Naive thymus-derived CD4-positive, alpha-beta T cell (primary cell): ENCODE measurements around the gene ERFL. TPM values are rescaled to one million over a fixed set of nuclear protein-coding genes. Genes with fewer than 3 reads are reported as not detected.

Experiments used
- ATAC-seq: fragments of 150-1000 bp; cut with Tn5 transposase; 2 replicates; pipeline ENCODE4 v1.10.0; 2021; ENCODE audit warnings: mild to moderate bottlenecking, moderate library complexity
- CTCF ChIA-PET: fragments of 350-600 bp; sonication (Branson Sonifier 250); formaldehyde crosslinking; loops from one replicate; lab custom pipeline; 2021; ENCODE audit warnings: antibody characterized with exemption; lab: Charles Lee
- POLR2A ChIA-PET: fragments of 350-600 bp; sonication (Branson Sonifier 250); formaldehyde crosslinking; loops from one replicate; lab custom pipeline; 2021; ENCODE audit warnings: antibody characterized with exemption, inconsistent platforms; lab: Charles Lee
- DNase-seq, 9 donors: peaks; one replicate each; pipeline versions ENCODE4 v3.0.0 to v3.0.0-alpha.2; 2020 to 2022; ENCODE audit warnings: mixed read lengths in 1 of 9
- H3K27ac ChIP-seq: one replicate; pipeline ENCODE4 v1.7.0; 2013; ENCODE audit warnings: mild to moderate bottlenecking, low read depth, low read length, moderate library complexity
- H3K27me3 ChIP-seq, 2 donors: one replicate each; pipeline ENCODE4 v1.7.0; 2013; ENCODE audit warnings: low read length in 2 of 2, mild to moderate bottlenecking in 2 of 2, moderate library complexity in 2 of 2; ENCODE audit not compliant: control insufficient read depth in 2 of 2, insufficient read depth in 2 of 2
- H3K36me3 ChIP-seq, 3 experiments: 1 replicate in 2 of 3; 2 replicates in 1 of 3; pipeline ENCODE4 v1.7.0; 2013; ENCODE audit warnings: low read length in 3 of 3, mild to moderate bottlenecking in 3 of 3, moderate library complexity in 1 of 3; ENCODE audit not compliant: insufficient read depth in 3 of 3, control insufficient read depth in 2 of 3
- H3K4me1 ChIP-seq, 2 donors: one replicate each; pipeline ENCODE4 v1.7.0; 2013; ENCODE audit warnings: low read length in 2 of 2, mild to moderate bottlenecking in 2 of 2, moderate library complexity in 1 of 2; ENCODE audit not compliant: control insufficient read depth in 2 of 2, insufficient read depth in 2 of 2
- H3K4me3 ChIP-seq: 2 replicates; pipeline ENCODE4 v1.7.0; 2013; ENCODE audit warnings: mild to moderate bottlenecking, low read length
- H3K9me3 ChIP-seq, 3 experiments: 1 replicate in 2 of 3; 2 replicates in 1 of 3; pipeline ENCODE4 v1.7.0; 2013; ENCODE audit warnings: low read length in 3 of 3; ENCODE audit not compliant: control insufficient read depth in 2 of 3
- H3K27ac Mint-ChIP-seq, 9 donors: one replicate each; pipeline ENCODE4 v1.8.0; 2020 to 2022; ENCODE audit warnings: mixed read lengths in 9 of 9, mild to moderate bottlenecking in 8 of 9, moderate library complexity in 5 of 9, inconsistent platforms in 2 of 9
- H3K27me3 Mint-ChIP-seq, 5 donors: one replicate each; pipeline ENCODE4 v1.8.0; 2021 to 2022; ENCODE audit warnings: mixed read lengths in 5 of 5, mild to moderate bottlenecking in 1 of 5
- H3K36me3 Mint-ChIP-seq, 5 donors: one replicate each; pipeline ENCODE4 v1.8.0; 2020 to 2022; ENCODE audit warnings: mixed read lengths in 5 of 5, mild to moderate bottlenecking in 3 of 5, inconsistent platforms in 1 of 5
- H3K4me1 Mint-ChIP-seq, 7 donors: one replicate each; pipeline ENCODE4 v1.8.0; 2020 to 2022; ENCODE audit warnings: mixed read lengths in 7 of 7, mild to moderate bottlenecking in 3 of 7, inconsistent platforms in 1 of 7
- H3K4me3 Mint-ChIP-seq, 10 donors: one replicate each; pipeline ENCODE4 v1.8.0; 2020 to 2022; ENCODE audit warnings: mild to moderate bottlenecking in 10 of 10, mixed read lengths in 10 of 10, moderate library complexity in 6 of 10, inconsistent platforms in 2 of 10
- H3K9me3 Mint-ChIP-seq, 11 donors: one replicate each; pipeline ENCODE4 v1.8.0; 2020 to 2022; ENCODE audit warnings: mixed read lengths in 11 of 11, mild to moderate bottlenecking in 4 of 11, inconsistent platforms in 1 of 11, moderate library complexity in 1 of 11
- intact Hi-C, 2 donors: fragments of 100-400 bp; cut with micrococcal nuclease; formaldehyde crosslinking; loops; one replicate each; pipeline ENCODE4 v1.15.1; 2023
- polyA plus RNA-seq, 2 donors: library from polyadenylated mRNA; unstranded; fragments of 300-500 nt; fragmentation: Illumina TruSeq; gene quantifications; one replicate each; pipeline ENCODE4 v1.2.3, GENCODE V29; 2021
- total RNA-seq, 6 experiments: library from RNA in 5 of 6; stranded (reverse) in 5 of 6; gene quantifications; 1 replicate in 5 of 6; 2 replicates in 1 of 6; pipeline ENCODE4 v1.2.3 and lab custom pipeline; 2021 to 2026

Gene ERFL
- total and polyA plus RNA-seq, 7 experiments from 2014 or later, result 3.0 to 15.0 (median 8.0) TPM; not detected in 2

- POLR2A ChIA-PET, result interaction anchor here (0.9 to 5.4 kb wide), 11 partner anchors 10 to 71 kb away, joined by 3 to 82 read pairs (median 7); partner anchors contain the start of genes ARHGEF1, CD79A, RABAC1 and RPS19
- ATAC-seq, result no peak
- H3K27ac Mint-ChIP-seq, result peak overlapping the region in 8 of 9 donors; percentile 32 to 96 (median 69)
These were observed 2.8 kb upstream of the ERFL start for GRCh38 chr19:41930926-41931592.

GRCh38 chr19:41930322-41930722 lies 2.1 kb upstream of the ERFL start:
- CTCF ChIA-PET, result interaction anchor here (1.0 to 2.0 kb wide), 5 partner anchors 16 to 138 kb away, joined by 3 to 11 read pairs (median 3); no protein-coding TSS in a partner anchor
- H3K9me3 ChIP-seq, result no peaks in the 10 kb centered on the region
- Mint-ChIP-seq H3K27me3 (peaks cover 0 to 16% (median 0%) of the 10 kb centered on the region in 5 donors), H3K4me1 (peaks cover 40 to 58% (median 44%) of the 10 kb centered on the region in 7 donors), H3K9me3 (no peaks in the 10 kb centered on the region), H3K4me3 (peak overlapping the region in 6 of 10 donors; percentile 52 to 99 (median 64)), H3K36me3 (peaks cover 0 to 4% (median 0%) of the 10 kb centered on the region in 5 donors), H3K27ac (peak overlapping the region; percentile 31 to 96 (median 88))
- H3K36me3 ChIP-seq, result no peaks in the 10 kb centered on the region
- H3K4me3 ChIP-seq, result no peak overlapping the region
- H3K4me1 ChIP-seq, result peaks cover 28 to 35% of the 10 kb centered on the region in 2 donors
- H3K27me3 ChIP-seq, result peaks cover 0 to 1% of the 10 kb centered on the region in 2 donors
- no peak overlapping the region for H3K27ac ChIP-seq
- DNase-seq (no peak), ATAC-seq (no peak)
- POLR2A ChIA-PET, result interaction anchor here (0.9 to 5.4 kb wide), 13 partner anchors 11 to 71 kb away, joined by 3 to 82 read pairs (median 7); partner anchors contain the start of genes ARHGEF1, CD79A, RABAC1 and RPS19
- intact Hi-C loops, result no loop called here

More at GRCh38 chr19:41930926-41931592, 2.8 kb upstream of the ERFL start:
- CTCF ChIA-PET, result interaction anchor here (0.7 to 2.0 kb wide), 7 partner anchors 16 to 138 kb away, joined by 3 to 11 read pairs (median 3); no protein-coding TSS in a partner anchor
- Mint-ChIP-seq H3K9me3 (no peaks in the 10 kb centered on the region), H3K27me3 (peaks cover 0 to 18% (median 0%) of the 10 kb centered on the region in 5 donors), H3K4me3 (peak overlapping the region in 2 of 10 donors; percentile 27 to 38), H3K36me3 (peaks cover 0 to 4% (median 0%) of the 10 kb centered on the region in 5 donors), H3K4me1 (peaks cover 42 to 60% (median 47%) of the 10 kb centered on the region in 7 donors)
- Histone ChIP-seq H3K4me1 (peaks cover 32 to 35% of the 10 kb centered on the region in 2 donors), H3K36me3 (no peaks in the 10 kb centered on the region), H3K4me3 (no peak overlapping the region), H3K27me3 (peaks cover 0 to 4% of the 10 kb centered on the region in 2 donors), H3K9me3 (no peaks in the 10 kb centered on the region), H3K27ac (no peak overlapping the region)
- no peak for DNase-seq
- intact Hi-C loops, result no loop called here

GRCh38 chr19:41929536-41930071 lies 1.4 kb upstream of the ERFL start:
- ChIA-PET POLR2A (interaction anchor here (0.6 to 5.4 kb wide), 13 partner anchors 10 to 91 kb away, joined by 3 to 82 read pairs (median 7); partner anchors contain the start of genes ARHGEF1, CD79A, RABAC1 and RPS19), CTCF (interaction anchor here (0.8 to 2.0 kb wide), 2 partner anchors 30 to 56 kb away, joined by 3 to 11 read pairs; no protein-coding TSS in a partner anchor)
- intact Hi-C loops, result loop anchor here in 1 of 2 donors (1.0 to 2.0 kb wide), 3 partner anchors 15 to 70 kb away; no protein-coding TSS in a partner anchor
- DNase-seq (no peak), ATAC-seq (no peak)
- no peaks in the 10 kb centered on the region for H3K9me3 Mint-ChIP-seq
- Histone ChIP-seq H3K27me3 (no peaks in the 10 kb centered on the region), H3K27ac (peak overlapping the region; percentile 70), H3K9me3 (no peaks in the 10 kb centered on the region), H3K4me1 (peaks cover 21 to 29% of the 10 kb centered on the region in 2 donors), H3K36me3 (no peaks in the 10 kb centered on the region), H3K4me3 (no peak overlapping the region)
- peaks cover 0 to 10% (median 0%) of the 10 kb centered on the region in 5 donors for H3K27me3 Mint-ChIP-seq
- H3K36me3 Mint-ChIP-seq, result peaks cover 0 to 4% (median 0%) of the 10 kb centered on the region in 5 donors
- peak overlapping the region; percentile 75 to 96 (median 90) for H3K27ac Mint-ChIP-seq
- peak overlapping the region in 6 of 10 donors; percentile 88 to 99 (median 91) for H3K4me3 Mint-ChIP-seq
- peaks cover 33 to 51% (median 37%) of the 10 kb centered on the region in 7 donors for H3K4me1 Mint-ChIP-seq

- Histone ChIP-seq H3K27me3 (no peaks in the 10 kb centered on the region), H3K4me1 (peaks cover 18 to 22% of the 10 kb centered on the region in 2 donors), H3K9me3 (no peaks in the 10 kb centered on the region), H3K4me3 (peak overlapping the region; percentile 93), H3K36me3 (no peaks in the 10 kb centered on the region), H3K27ac (peak overlapping the region; percentile 70)
- intact Hi-C loops, result loop anchor here in 1 of 2 donors (1.0 to 2.0 kb wide), 5 partner anchors 13 to 70 kb away; no protein-coding TSS in a partner anchor
- H3K9me3 Mint-ChIP-seq, result no peaks in the 10 kb centered on the region
- peaks cover 0 to 4% (median 0%) of the 10 kb centered on the region in 5 donors for H3K36me3 Mint-ChIP-seq
- H3K27ac Mint-ChIP-seq, result peak overlapping the region; percentile 75 to 96 (median 90)
- peak; percentile 72 for ATAC-seq
- CTCF ChIA-PET, result interaction anchor here (0.8 to 2.0 kb wide), 3 partner anchors 29 to 55 kb away, joined by 3 to 11 read pairs (median 3); no protein-coding TSS in a partner anchor
- peaks cover 0 to 10% (median 0%) of the 10 kb centered on the region in 5 donors for H3K27me3 Mint-ChIP-seq
- DNase-seq, result peak in 7 of 9 donors; percentile 44 to 61 (median 59)
- POLR2A ChIA-PET, result interaction anchor here (0.6 to 5.4 kb wide), 11 partner anchors 10 to 90 kb away, joined by 3 to 82 read pairs (median 4); partner anchors contain the start of genes ARHGEF1, CD79A and RPS19
- H3K4me3 Mint-ChIP-seq, result peak overlapping the region in 6 of 10 donors; percentile 88 to 99 (median 91)
- peaks cover 27 to 46% (median 32%) of the 10 kb centered on the region in 7 donors for H3K4me1 Mint-ChIP-seq
These were observed 696 bp upstream of the ERFL start for GRCh38 chr19:41928754-41929535.

GRCh38 chr19:41927497-41928192 lies 604 bp downstream of the ERFL start:
- ATAC-seq, result peak; percentile 44
- no peaks in the 10 kb centered on the region for H3K36me3 ChIP-seq
- peaks cover 26 to 40% (median 31%) of the 10 kb centered on the region in 7 donors for H3K4me1 Mint-ChIP-seq
- H3K27ac ChIP-seq, result peak overlapping the region; percentile 70
- ChIA-PET POLR2A (interaction anchor here (0.6 to 5.4 kb wide), 8 partner anchors 17 to 68 kb away, joined by 3 to 82 read pairs (median 4); partner anchors contain the start of genes ARHGEF1, CD79A, RABAC1 and RPS19), CTCF (interaction anchor here (1.0 to 1.1 kb wide), 2 partner anchors 41 to 53 kb away, joined by 3 read pairs; no protein-coding TSS in a partner anchor)
- H3K9me3 ChIP-seq, result no peaks in the 10 kb centered on the region
- peaks cover 0 to 13% (median 5%) of the 10 kb centered on the region in 5 donors for H3K27me3 Mint-ChIP-seq
- H3K27ac Mint-ChIP-seq, result peak overlapping the region in 3 of 9 donors; percentile 78 to 85 (median 83)
- peak overlapping the region in 6 of 10 donors; percentile 88 to 99 (median 91) for H3K4me3 Mint-ChIP-seq
- H3K4me3 ChIP-seq, result peak overlapping the region; percentile 93
- peaks cover 0 to 6% (median 4%) of the 10 kb centered on the region in 5 donors for H3K36me3 Mint-ChIP-seq
- intact Hi-C loops, result loop anchor here (1.0 to 2.0 kb wide), 4 partner anchors 11 to 52 kb away; no protein-coding TSS in a partner anchor
- peaks cover 0 to 3% (median 0%) of the 10 kb centered on the region in 11 donors for H3K9me3 Mint-ChIP-seq
- peaks cover 17 to 18% of the 10 kb centered on the region in 2 donors for H3K4me1 ChIP-seq
- H3K27me3 ChIP-seq, result no peaks in the 10 kb centered on the region
- DNase-seq, result peak in 1 of 9 donors; percentile 44
